ENCODE measurements around the gene SATB2.

SATB2 gene

GRCh38 chr2:199471443-199472057 is 13.8 kb upstream of the SATB2 start:
- TF ChIP-seq TOX (CRISPR knock-in tag; IDR thresholded peaks at IDR 0.05; ENCODE audit: borderline replicate concordance), result no peak
- TF ChIP-seq ZNF70 (CRISPR knock-in tag; IDR thresholded peaks at IDR 0.05), result 0 out of 2 replicates have a peak, but pooled peaks have one; percentile 53
- peak; percentile 97 for ATAC-seq

GRCh38 chr2:199470672-199471442 is 13.1 kb upstream of the SATB2 start:
- ATAC-seq, result peak; percentile 20
- TF ChIP-seq CSDC2 (CRISPR knock-in tag; IDR thresholded peaks at IDR 0.05), result no peak

- no peak for ATAC-seq
- TF ChIP-seq CSRNP3 (CRISPR knock-in tag; IDR thresholded peaks at IDR 0.05) (no peak), ZNF8 (CRISPR knock-in tag; IDR thresholded peaks at IDR 0.05) (no peak), PPARA (CRISPR knock-in tag; IDR thresholded peaks at IDR 0.05; ENCODE audit: borderline replicate concordance) (no peak), GLIS3 (CRISPR knock-in tag; IDR thresholded peaks at IDR 0.05) (no peak), ZNF70 (CRISPR knock-in tag; IDR thresholded peaks at IDR 0.05) (no peak), CREB5 (CRISPR knock-in tag; IDR thresholded peaks at IDR 0.05; ENCODE audit: low read depth) (no peak), POU6F1 (CRISPR knock-in tag; IDR thresholded peaks at IDR 0.05; ENCODE audit: borderline replicate concordance, low read depth) (no peak), SNAI2 (CRISPR knock-in tag; IDR thresholded peaks at IDR 0.05) (no peak), ZNF565 (CRISPR knock-in tag; conservative IDR thresholded peaks at IDR 0.05; ENCODE audit: low read depth) (no peak), TOX (CRISPR knock-in tag; IDR thresholded peaks at IDR 0.05; ENCODE audit: borderline replicate concordance) (no peak)
Measured at GRCh38 chr2:199470361-199470671, 12.6 kb upstream of the SATB2 start.

- ATAC-seq, result no peak
- TF ChIP-seq TSHZ2 (CRISPR knock-in tag; IDR thresholded peaks at IDR 0.05) (no peak), CSDC2 (CRISPR knock-in tag; IDR thresholded peaks at IDR 0.05) (no peak), ZNF70 (CRISPR knock-in tag; IDR thresholded peaks at IDR 0.05) (no peak), ESRRG (CRISPR knock-in tag; IDR thresholded peaks at IDR 0.05) (no peak), CREB5 (CRISPR knock-in tag; IDR thresholded peaks at IDR 0.05; ENCODE audit: low read depth) (no peak), ZNF8 (CRISPR knock-in tag; IDR thresholded peaks at IDR 0.05) (no peak), ZFP3 (CRISPR knock-in tag; IDR thresholded peaks at IDR 0.05) (no peak), TOX (CRISPR knock-in tag; IDR thresholded peaks at IDR 0.05; ENCODE audit: borderline replicate concordance) (no peak), RARB (CRISPR knock-in tag; IDR thresholded peaks at IDR 0.05) (no peak), ZC3H10 (CRISPR knock-in tag; IDR thresholded peaks at IDR 0.05) (no peak), ISL1 (CRISPR knock-in tag; IDR thresholded peaks at IDR 0.05) (no peak), PATZ1 (CRISPR knock-in tag; IDR thresholded peaks at IDR 0.05; ENCODE audit: borderline replicate concordance) (no peak), ARNTL (CRISPR knock-in tag; IDR thresholded peaks at IDR 0.05; ENCODE audit: borderline replicate concordance, low read depth) (no peak), BACH2 (CRISPR knock-in tag; IDR thresholded peaks at IDR 0.05; ENCODE audit: borderline replicate concordance) (no peak), GLIS3 (CRISPR knock-in tag; IDR thresholded peaks at IDR 0.05) (no peak), ZFP30 (CRISPR knock-in tag; IDR thresholded peaks at IDR 0.05) (no peak)
Measured at GRCh38 chr2:199469514-199470360, 12.0 kb upstream of the SATB2 start.

All from SK-N-SH treated with all-trans-retinoic acid at 6 μM for 48 hours (cell line).